ENCODE measurements around the gene NFIX.

- TF ChIP-seq CTCF (IDR thresholded peaks at IDR 0.05; ENCODE audit: low read depth, low read length) (no peak), EZH2phosphoT487 (IDR thresholded peaks at IDR 0.05; ENCODE audit: low read depth) (no peak)
These were observed 39.4 kb downstream of the NFIX start for GRCh38 chr19:13034636-13035035.

Data from OCI-LY3 (cell line).